GM18868 (cell line): ENCODE measurements around the gene EEPD1.
A peak's percentile ranks its signal among the peaks of the same experiment; 100 is the strongest.
"Not testable (repeated sequence)": the region's sequence is repeated elsewhere in the genome, so short reads cannot be mapped to it uniquely, and the experiment has no call there.

Experiments
- ATAC-seq: cut with Tn5 transposase; IDR thresholded peaks from one replicate; pipeline ENCODE4 v1.9.1; 2021; ENCODE audit warnings: mild to moderate bottlenecking, moderate library complexity; ENCODE audit not compliant: unreplicated experiment

Gene EEPD1

GRCh38 chr7:36152756-36153570 lies at the start of gene EEPD1:
TSS of gene EEPD1 (plus strand) at chr7:36153254. CDS start at chr7:36154325, 1,071 bp downstream.
- peak; percentile 93 for ATAC-seq

DNA sequence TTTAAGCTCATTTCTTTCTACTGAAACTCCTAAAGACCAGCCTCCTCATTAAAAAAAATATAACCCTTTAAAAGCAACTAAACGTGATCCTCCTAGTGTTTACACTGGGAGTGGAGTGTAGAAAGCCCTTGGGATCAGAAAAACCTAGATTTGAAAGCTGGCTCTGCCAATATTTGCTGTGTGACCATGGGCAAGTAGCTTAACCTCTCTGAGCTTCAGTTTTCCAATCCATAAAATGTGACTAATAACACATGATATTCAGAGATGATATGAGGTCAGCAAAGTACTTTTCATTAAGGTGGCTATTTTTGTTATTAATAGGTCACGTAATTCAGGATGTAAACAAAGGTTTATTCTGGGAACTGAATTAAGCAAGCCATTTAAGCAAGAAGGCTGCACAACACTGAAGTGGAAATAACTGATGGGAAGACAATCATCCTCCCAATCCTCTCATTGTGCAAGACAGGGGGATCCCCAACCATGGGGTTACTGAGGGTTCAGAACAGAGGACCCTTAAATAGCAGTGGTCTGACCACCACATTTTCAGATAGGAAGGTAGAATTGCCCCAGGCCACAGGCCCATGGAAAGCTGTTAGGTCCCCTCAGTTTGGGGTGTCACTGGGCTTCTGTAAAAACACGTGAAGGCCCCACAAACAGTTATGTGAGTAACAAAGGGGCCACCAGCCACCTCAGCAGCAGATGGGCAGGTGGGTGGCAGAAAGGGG lies 49.1 kb upstream of the EEPD1 start:
- no peak for ATAC-seq

GRCh38 chr7:36106972-36107908 lies 45.8 kb upstream of the EEPD1 start:
- not testable (repeated sequence) for ATAC-seq

GRCh38 chr7:36107926-36108631 lies 45.0 kb upstream of the EEPD1 start:
- ATAC-seq, result no peak

- ATAC-seq, result no peak
Measured at GRCh38 chr7:36109013-36109627, 43.9 kb upstream of the EEPD1 start.

GRCh38 chr7:36110584-36110983 lies 42.5 kb upstream of the EEPD1 start:
- ATAC-seq, result no peak

DNA sequence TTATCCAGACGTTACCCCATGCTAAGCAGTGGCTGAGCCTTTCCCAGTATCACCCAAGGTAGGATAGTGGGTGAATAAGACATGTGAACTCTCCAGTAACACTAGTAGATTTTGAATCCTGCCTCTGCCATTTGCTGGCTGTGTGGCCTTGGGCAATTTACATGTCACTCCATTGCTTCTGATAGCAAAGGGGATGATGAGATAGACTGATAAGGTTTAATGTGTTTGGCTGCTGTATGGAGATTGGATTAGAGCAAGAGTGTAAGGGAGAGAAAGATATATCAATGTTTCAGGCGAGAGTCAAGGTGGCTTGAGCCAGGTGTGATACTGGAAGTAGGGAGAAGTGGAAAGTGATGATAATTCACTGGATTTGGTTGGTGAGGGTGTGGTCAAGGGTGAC lies 40.1 kb upstream of the EEPD1 start:
- ATAC-seq, result no peak

DNA sequence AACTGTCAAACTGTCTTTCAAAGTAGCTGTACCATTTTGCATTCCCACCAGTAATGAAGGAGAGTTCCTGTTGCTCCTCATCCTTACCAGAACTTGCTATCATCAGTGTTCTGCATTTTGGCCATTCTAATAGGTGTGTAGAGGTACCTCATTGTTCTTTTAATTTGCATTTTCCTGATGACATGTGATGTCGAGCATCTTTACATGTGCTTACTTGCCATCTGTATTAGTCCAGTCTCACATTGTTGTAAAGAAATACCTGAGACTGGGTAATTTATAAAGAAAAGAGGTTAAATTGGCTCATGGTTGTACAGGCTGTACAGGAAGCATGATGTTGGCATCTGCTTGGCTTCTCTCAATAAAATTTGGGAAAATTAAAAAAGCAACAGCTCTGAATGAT lies 38.7 kb upstream of the EEPD1 start:
- no peak for ATAC-seq

GRCh38 chr7:36115448-36116321 lies 37.4 kb upstream of the EEPD1 start:
- peak; percentile 100 for ATAC-seq

DNA sequence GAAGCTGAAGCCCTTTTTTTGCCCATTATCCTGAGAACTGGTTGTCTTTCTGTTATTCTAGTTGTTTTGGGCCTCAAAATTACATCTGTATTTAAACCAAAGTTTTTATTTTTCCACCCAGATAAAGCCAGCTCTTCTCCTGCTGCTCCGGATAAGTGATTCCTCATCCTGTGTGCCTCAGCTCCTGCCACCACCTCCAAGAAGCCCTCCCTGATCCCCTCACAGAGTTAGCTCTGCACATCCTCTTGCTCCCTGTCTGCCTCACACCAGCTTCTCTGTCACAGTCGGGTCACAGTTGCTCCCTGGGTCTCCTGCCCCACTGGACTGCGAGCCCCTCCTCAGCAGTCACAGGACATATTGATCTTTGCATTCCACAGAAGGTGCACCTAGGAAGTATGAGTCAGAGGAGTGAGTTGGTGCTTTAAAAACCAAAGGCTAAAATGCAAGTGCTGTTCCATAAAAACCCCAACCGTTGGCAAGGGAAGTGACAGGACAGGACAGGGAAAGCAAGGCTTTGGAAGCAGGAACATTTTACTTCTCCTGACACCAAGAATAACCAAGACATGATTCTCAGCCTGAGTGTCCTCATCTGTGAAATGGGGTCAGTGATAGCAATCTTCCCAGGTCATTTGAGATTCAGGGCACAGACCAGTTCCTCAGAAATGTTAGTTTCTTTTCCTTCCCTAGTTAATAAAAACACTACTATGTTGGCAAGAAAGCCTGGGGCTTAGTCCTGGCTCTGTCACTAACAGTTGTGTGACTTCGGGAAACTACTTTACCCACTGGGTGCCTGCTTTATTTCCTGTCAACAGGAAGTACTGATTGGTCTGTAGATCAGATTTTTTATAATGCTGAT lies 36.5 kb upstream of the EEPD1 start:
- no peak for ATAC-seq

DNA sequence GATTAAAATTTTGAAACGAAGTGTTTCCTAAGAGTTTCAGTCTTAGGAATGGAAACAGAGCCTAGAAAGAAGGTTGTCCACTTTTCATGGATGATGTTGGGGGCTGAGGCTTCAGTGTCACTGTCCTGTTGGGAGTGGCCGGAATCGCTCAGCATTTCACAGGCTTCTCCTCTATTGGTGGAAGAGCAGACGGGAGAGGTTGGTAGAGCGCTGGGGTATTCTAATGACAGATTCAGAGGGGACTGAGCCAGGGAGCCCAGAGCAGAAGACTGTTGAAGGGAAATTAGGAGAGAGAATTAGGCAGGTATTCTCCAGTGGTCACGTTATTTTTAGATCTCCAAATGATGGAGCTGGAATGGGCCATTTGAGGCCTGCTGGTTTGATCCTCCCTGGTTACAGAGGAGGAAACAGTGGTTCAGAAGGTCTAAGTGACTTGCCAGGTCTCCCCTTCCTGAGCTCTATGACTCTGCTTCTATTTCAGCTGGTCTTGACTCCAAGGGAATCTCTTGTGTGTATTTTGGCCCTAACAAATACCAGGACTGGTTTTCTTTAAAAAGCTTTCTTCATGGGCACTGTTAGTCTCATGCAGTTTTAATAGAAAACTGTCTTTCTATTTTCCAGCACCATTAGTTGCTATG lies 35.7 kb upstream of the EEPD1 start:
- no peak for ATAC-seq

GRCh38 chr7:36118344-36118743 lies 34.7 kb upstream of the EEPD1 start:
- ATAC-seq, result no peak

- no peak for ATAC-seq
Measured at GRCh38 chr7:36119005-36119706, 33.9 kb upstream of the EEPD1 start.

DNA sequence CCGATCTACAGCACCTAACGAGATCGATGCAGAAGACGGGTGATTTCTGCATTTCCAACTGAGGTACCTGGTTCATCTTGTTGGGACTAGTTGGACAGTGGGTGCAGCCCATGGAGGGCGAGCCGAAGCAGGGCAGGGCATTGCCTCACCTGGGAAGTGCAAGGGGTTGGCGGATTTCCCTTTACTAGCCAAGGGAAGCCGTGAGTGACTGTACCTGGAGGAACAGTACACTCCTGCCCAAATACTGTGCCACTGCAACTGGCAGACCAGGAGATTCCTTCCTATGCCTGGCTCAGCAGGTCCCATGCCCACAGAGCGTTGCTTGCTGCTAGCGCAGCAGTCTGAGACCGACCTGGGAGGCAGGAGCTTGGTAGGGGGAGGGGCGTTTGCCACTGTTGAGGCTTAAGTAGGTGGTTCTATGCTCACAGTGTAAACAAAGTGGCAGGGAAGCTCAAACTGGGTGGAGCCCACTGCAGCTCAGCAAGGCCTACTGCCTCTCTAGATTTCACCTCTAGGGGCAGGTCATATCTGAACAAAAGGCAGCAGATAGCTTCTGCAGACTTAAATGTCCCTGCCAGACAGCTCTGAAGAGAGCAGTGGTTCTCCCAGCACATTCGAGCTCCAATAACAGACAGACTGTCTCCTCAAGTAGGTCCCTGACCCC lies 32.9 kb upstream of the EEPD1 start:
- not testable (repeated sequence) for ATAC-seq

- ATAC-seq, result not testable (repeated sequence)
Measured at GRCh38 chr7:36125630-36126029, 27.4 kb upstream of the EEPD1 start.

DNA sequence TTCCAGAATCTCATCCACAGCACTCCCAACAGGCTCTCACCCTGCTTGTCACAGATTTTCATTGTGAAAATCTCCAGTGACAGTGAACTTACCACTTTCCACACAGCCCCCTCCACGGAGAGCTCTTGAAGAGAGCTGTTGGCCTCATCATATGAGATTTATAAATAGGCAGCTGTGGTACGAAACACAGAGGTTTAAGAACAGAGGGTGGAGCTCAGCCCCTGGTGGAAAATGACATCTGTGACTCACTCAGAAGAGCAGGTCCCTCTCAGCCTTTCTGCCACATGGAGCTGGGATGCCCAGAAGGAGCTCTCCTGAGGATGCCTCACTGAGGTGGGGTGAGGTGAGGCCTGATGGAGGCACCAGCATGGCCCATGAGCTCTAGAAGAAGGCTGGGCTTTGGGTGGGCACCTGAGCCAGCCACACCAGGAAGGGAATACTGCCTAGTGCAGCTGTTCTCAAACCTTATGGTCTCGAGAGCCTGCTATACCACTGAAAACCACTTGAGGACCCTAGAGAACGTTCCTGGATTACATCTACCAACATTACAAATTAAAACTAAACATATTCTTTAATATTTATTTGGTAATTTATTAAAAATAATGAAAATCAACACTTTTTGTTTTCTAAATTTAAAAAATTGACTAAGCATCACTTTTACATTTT lies 25.8 kb upstream of the EEPD1 start:
- ATAC-seq, result peak; percentile 90
